HepG2 (cell line): Measurements from ENCODE around the gene PRUNE1. TPM values are rescaled to one million over a fixed set of nuclear protein-coding genes. Genes with fewer than 3 reads are reported as not detected.
A peak's percentile ranks its signal among the peaks of the same experiment; 100 is the strongest.

ENCODE experiments used
- ATAC-seq: fragments of 200-7000 bp; cut with Tn5 transposase; 3 replicates; pipeline ENCODE4 v1.9.1; 2020; ENCODE audit warnings: mild to moderate bottlenecking, moderate library complexity
- BruUV-seq: library from RNA; stranded (reverse); fragments of 400-500 nt; replicated peaks from 2 replicates; lab custom pipeline; 2021; lab: Mats Ljungman, UMichigan
- CTCF ChIA-PET: fragments of 300-600 bp; formaldehyde crosslinking; extraction: SDS; loops from one replicate; lab custom pipeline; 2021; ENCODE audit warnings: low total read pairs, inconsistent platforms, low intra/inter-chr PET ratio; lab: Yijun Ruan, JAX
- POLR2A ChIA-PET: fragments of 350-600 bp; sonication (Branson Sonifier 250); formaldehyde crosslinking; loops from one replicate; lab custom pipeline; 2020; ENCODE audit warnings: antibody characterized with exemption, inconsistent platforms; lab: Yijun Ruan, JAX
- DNase-seq: peaks from one replicate; pipeline ENCODE4 v3.0.0-alpha.2; 2015; ENCODE audit warnings: low spot score
- FAIRE-seq: peaks from 3 replicates; lab custom pipeline; 2011; peaks lifted over from hg19 to GRCh38; lab: Jason Lieb, UNC
- H2AFZ ChIP-seq: one replicate; pipeline ENCODE4 v1.6.1; 2011; ENCODE audit warnings: low read length, inconsistent platforms
- H3K27ac ChIP-seq: fragments of 300-600 bp; 3 replicates; pipeline ENCODE4 v1.8.0; 2011; ENCODE audit warnings: mixed run types, mild to moderate bottlenecking, mixed read lengths, low read length, inconsistent platforms; ENCODE audit not compliant: insufficient read depth; ENCODE audit errors: extremely low read length
- H3K27me3 ChIP-seq, 2 experiments: fragments of 200-600 bp in 1 of 2; 2 replicates in 1 of 2; 3 replicates in 1 of 2; pipeline versions ENCODE4 v1.6.0 to v1.8.0; 2011; ENCODE audit warnings: low read length in 2 of 2, mild to moderate bottlenecking in 2 of 2, moderate library complexity in 2 of 2, inconsistent platforms in 1 of 2; ENCODE audit not compliant: insufficient read depth in 2 of 2, control insufficient read depth in 1 of 2
- H3K36me3 ChIP-seq, 2 experiments: fragments of 200-600 bp in 1 of 2; replicated peaks in 1 of 2; 2 replicates in 1 of 2; 3 replicates in 1 of 2; pipeline versions ENCODE4 v1.5.1 to v1.8.0; 2011; ENCODE audit warnings: low read length in 2 of 2, inconsistent platforms in 1 of 2; ENCODE audit not compliant: insufficient read depth in 2 of 2, control insufficient read depth in 1 of 2
- H3K4me1 ChIP-seq: 2 replicates; pipeline ENCODE4 v1.5.1; 2012; ENCODE audit warnings: low read length, inconsistent platforms; ENCODE audit not compliant: insufficient read depth
- H3K4me2 ChIP-seq: 2 replicates; pipeline ENCODE4 v1.6.0; 2011; ENCODE audit warnings: low read depth, low read length, inconsistent platforms
- H3K4me3 ChIP-seq, 3 experiments: fragments of 200-600 bp in 1 of 3; sonication (generic), shearing (Covaris generic) in 1 of 3; replicated peaks in 1 of 3; 2 replicates each; pipeline ENCODE4 v1.5.1; 2011 to 2016; ENCODE audit warnings: low read length in 3 of 3, inconsistent platforms in 2 of 3, low read depth in 2 of 3, mild to moderate bottlenecking in 2 of 3, control low read depth in 1 of 3, mixed read lengths in 1 of 3; ENCODE audit not compliant: insufficient read depth in 1 of 3
- H3K79me2 ChIP-seq: one replicate; pipeline ENCODE4 v1.6.1; 2011; ENCODE audit warnings: low read length, inconsistent platforms; ENCODE audit not compliant: insufficient read depth
- H3K9ac ChIP-seq: 2 replicates; pipeline ENCODE4 v1.6.0; 2011; ENCODE audit warnings: mild to moderate bottlenecking, low read depth, low read length, inconsistent platforms; ENCODE audit not compliant: insufficient read depth
- H3K9me3 ChIP-seq: 2 replicates; pipeline ENCODE4 v1.5.1; 2012; ENCODE audit warnings: mild to moderate bottlenecking, low read length
- H4K20me1 ChIP-seq: 2 replicates; pipeline ENCODE4 v1.6.0; 2011; ENCODE audit warnings: inconsistent platforms, mild to moderate bottlenecking, low read length, moderate library complexity; ENCODE audit not compliant: insufficient read depth
- ARNT2 ChIP-seq: sonication (generic); formaldehyde crosslinking; IDR thresholded peaks from 2 replicates; pipeline ENCODE4 v1.8.0; 2022; ENCODE audit warnings: mild to moderate bottlenecking, low read depth, missing genetic modification reagents, moderate library complexity
- CREB1 ChIP-seq, 2 experiments: fragments of 450-650 bp in 1 of 2; IDR thresholded peaks; 2 replicates each; pipeline ENCODE4 v1.6.1; 2016 to 2017; ENCODE audit warnings: control low read depth in 1 of 2, mild to moderate bottlenecking in 1 of 2, missing compliant biosample characterization in 1 of 2, missing genetic modification characterization in 1 of 2
- ERF ChIP-seq: IDR thresholded peaks from 2 replicates; pipeline ENCODE4 v1.6.1; 2018; ENCODE audit warnings: missing biosample characterization, missing genetic modification reagents
- HNRNPL ChIP-seq: fragments of 200-400 bp; formaldehyde crosslinking; IDR thresholded peaks from 2 replicates; pipeline ENCODE4 v1.6.1; 2017; ENCODE audit warnings: mild to moderate bottlenecking, low read depth, low read length
- KDM1A ChIP-seq: IDR thresholded peaks from 2 replicates; pipeline ENCODE4 v1.6.1; 2016; ENCODE audit warnings: missing compliant biosample characterization
- KDM6A ChIP-seq: IDR thresholded peaks from 2 replicates; pipeline ENCODE4 v1.6.1; 2016; ENCODE audit warnings: low read depth
- MAZ ChIP-seq, 2 experiments: sonication (generic) in 1 of 2; formaldehyde crosslinking in 1 of 2; IDR thresholded peaks; 2 replicates each; pipeline versions ENCODE4 v1.5.0 to v1.6.1; 2012 to 2020; ENCODE audit warnings: low read depth in 2 of 2, mild to moderate bottlenecking in 2 of 2, borderline replicate concordance in 1 of 2, improper control_type of control experiment in 1 of 2, low read length in 1 of 2, missing genetic modification reagents in 1 of 2, moderate library complexity in 1 of 2
- MYC ChIP-seq: sonication (generic); formaldehyde crosslinking; IDR thresholded peaks from 2 replicates; pipeline ENCODE4 v1.9.0; 2021; ENCODE audit warnings: missing genetic modification reagents, borderline replicate concordance
- NR1H2 ChIP-seq: sonication (generic); formaldehyde crosslinking; IDR thresholded peaks from 2 replicates; pipeline ENCODE4 v1.8.1; 2022; ENCODE audit warnings: low read depth, missing genetic modification reagents, borderline replicate concordance
- RBAK ChIP-seq: sonication (generic); formaldehyde crosslinking; IDR thresholded peaks from 2 replicates; pipeline ENCODE4 v1.5.1; 2020; ENCODE audit warnings: mild to moderate bottlenecking, missing genetic modification reagents
- YY1 ChIP-seq: IDR thresholded peaks from 2 replicates; pipeline ENCODE4 v1.6.1; 2011; ENCODE audit warnings: low read length, low read depth, moderate library complexity, mild to moderate bottlenecking; ENCODE audit not compliant: insufficient read depth, insufficient replicate concordance
- ZFY ChIP-seq: sonication (generic); formaldehyde crosslinking; IDR thresholded peaks from 2 replicates; pipeline ENCODE4 v1.4.0; 2020; ENCODE audit warnings: missing genetic modification reagents
- ZNF333 ChIP-seq: sonication (generic); formaldehyde crosslinking; IDR thresholded peaks from 2 replicates; pipeline ENCODE4 v1.4.0; 2020; ENCODE audit warnings: mild to moderate bottlenecking, missing genetic modification reagents, borderline replicate concordance
- ZNF558 ChIP-seq: sonication (generic); formaldehyde crosslinking; IDR thresholded peaks from 2 replicates; pipeline ENCODE4 v1.9.0; 2022; ENCODE audit warnings: mild to moderate bottlenecking, missing genetic modification reagents, borderline replicate concordance
- ZNF605 ChIP-seq: sonication (generic); formaldehyde crosslinking; IDR thresholded peaks from 2 replicates; pipeline ENCODE4 v1.8.0; 2022; ENCODE audit warnings: mild to moderate bottlenecking, missing genetic modification reagents
- ZSCAN31 ChIP-seq: sonication (generic); formaldehyde crosslinking; IDR thresholded peaks from 2 replicates; pipeline ENCODE4 v1.5.0; 2020; ENCODE audit warnings: low read depth, mild to moderate bottlenecking, missing genetic modification reagents
- WGBS: methylation state at CpG from one replicate; pipeline ENCODE4 v1.1.6; 2017; ENCODE audit warnings: low lambda C conversion rate; 5-methylcytosine and 5-hydroxymethylcytosine counted together
- in situ Hi-C: cut with HindIII; loops from 2 replicates; pipeline ENCODE4 v1.10.0; 2017; ENCODE audit warnings: low pct_unique_long_range_greater_than_20kb; ENCODE audit not compliant: extremely low pct_ligation_motif_present
- intact Hi-C: fragments of 100-400 bp; cut with micrococcal nuclease; formaldehyde crosslinking; loops from one replicate; pipeline ENCODE4 v1.10.0; 2022; ENCODE audit not compliant: unreplicated experiment
- polyA plus RNA-seq, 8 experiments: library from polyadenylated mRNA; depleted of rRNA in 3 of 8; stranded (reverse) in 7 of 8; unstranded in 1 of 8; fragments of >200 nt; fragmentation: Illumina TruSeq in 4 of 8; extraction: Trizol in 4 of 8; gene quantifications; 2 replicates each; pipeline versions ENCODE4 v1.2.1 to v1.2.3, GENCODE V29; 2011 to 2016; ENCODE audit warnings: low read depth in 4 of 8, missing spikeins in 1 of 8, mixed read lengths in 1 of 8; ENCODE audit not compliant: insufficient read depth in 1 of 8
- total RNA-seq, 5 experiments: library from RNA; depleted of rRNA; stranded (reverse); fragments of >200 nt; fragmentation: Illumina TruSeq; extraction: Trizol; gene quantifications; 2 replicates each; pipeline ENCODE4 v1.2.3, GENCODE V29; 2016; ENCODE audit warnings: low read depth in 1 of 5
- TF ChIP-seq, protein P1 (sequence below): sonication (generic); formaldehyde crosslinking; conservative IDR thresholded peaks from 2 replicates; pipeline ENCODE4 v1.4.0; 2020; ENCODE audit warnings: missing genetic modification reagents
- TF ChIP-seq, protein P2 (sequence below): sonication (generic); formaldehyde crosslinking; IDR thresholded peaks from 2 replicates; pipeline ENCODE4 v1.5.0; 2020; ENCODE audit warnings: missing genetic modification reagents, mild to moderate bottlenecking, borderline replicate concordance

The PRUNE1 gene
- total and polyA plus RNA-seq, 2 of the 13 experiments (the other 11 are each of a cell fraction or from before 2014, with no cell fraction given), result 19.0 to 31.9 TPM

DNA sequence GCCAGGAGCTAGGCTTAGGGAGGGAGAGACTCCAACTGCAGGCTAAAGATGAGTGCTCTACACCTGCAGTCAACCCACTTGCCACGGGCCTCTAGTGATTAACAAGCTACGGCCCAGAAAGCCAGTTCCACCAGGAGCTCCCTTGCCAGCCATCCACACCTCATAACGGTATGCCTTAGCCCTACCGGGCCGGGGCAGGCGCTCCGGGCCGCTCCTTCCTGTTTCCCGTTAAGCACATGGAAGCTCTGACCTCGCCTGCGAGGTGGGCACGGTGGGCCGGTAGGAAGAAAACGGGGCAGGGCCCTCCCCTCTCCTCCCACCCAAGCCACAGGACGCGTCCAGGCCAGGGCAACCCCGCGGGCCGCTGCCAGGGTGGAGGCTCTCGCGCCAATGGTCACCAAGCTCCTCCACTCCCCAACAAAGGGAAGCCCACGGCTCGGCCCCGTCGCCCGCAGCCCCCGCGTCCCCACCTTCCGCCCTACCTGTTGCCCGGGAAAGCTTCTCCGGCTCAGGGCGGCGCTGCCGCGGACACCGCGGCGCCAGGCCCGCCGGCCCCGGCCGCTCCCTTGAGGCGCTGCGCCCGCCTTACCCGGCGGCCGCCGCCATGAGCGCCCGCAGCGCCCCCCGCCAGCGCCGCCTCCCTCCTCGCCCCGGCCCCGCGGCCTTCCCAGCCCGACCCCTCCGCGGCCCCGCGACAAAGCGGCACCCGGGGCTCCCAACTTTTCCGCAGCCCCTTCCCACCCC lies 34.2 kb upstream of the PRUNE1 start:
- in situ Hi-C loops (no loop called here), intact Hi-C loops (loop anchor here (5.0 kb wide), 1 partner anchor 33 kb away; the partner anchor contains the start of genes MINDY1 and PRUNE1)
- Histone ChIP-seq H4K20me1 (peaks cover 18% of the 10 kb centered on the region), H3K9me3 (no peaks in the 10 kb centered on the region), H3K4me2 (peak overlapping the region; percentile 98), H3K27me3 (no peaks in the 10 kb centered on the region; a peak in 1 of 5 replicates), H3K4me3 (peak overlapping the region; percentile 71 to 95 (median 89)), H3K79me2 (peaks cover 54% of the 10 kb centered on the region), H2AFZ (no peak overlapping the region), H3K27ac (peak overlapping the region; percentile 96), H3K4me1 (peaks cover 79% of the 10 kb centered on the region), H3K9ac (peak overlapping the region; percentile 97), H3K36me3 (0 out of 5 replicates have a peak, but pooled peaks cover 0 to 4% of the 10 kb centered on the region in 2 experiments)
- ChIA-PET CTCF (no interaction called here), POLR2A (interaction anchor here (0.5 to 10.3 kb wide), 11 partner anchors 7 to 367 kb away, joined by 3 to 114 read pairs (median 4); partner anchors contain the start of genes ANXA9 and MINDY1)
- no peak for FAIRE-seq
- no peak for DNase-seq
- ATAC-seq, result no peak
- BruUV-seq, result no TSS peak
- 0% methylated on average over 4 of the region's 67 CpGs for WGBS
- peak; percentile 58 for TF ChIP-seq MYC (CRISPR knock-in tag)
- peak; percentile 46; the same call in 1 of the 2 replicates for TF ChIP-seq ZFY (CRISPR knock-in tag)
- TF ChIP-seq ZSCAN31 (CRISPR knock-in tag), result 0 out of 2 replicates have a peak, but pooled peaks have one; percentile 30
- 0 out of 2 replicates have a peak, but pooled peaks have one; percentile 24 for TF ChIP-seq ZNF605 (CRISPR knock-in tag)
- no peak for TF ChIP-seq NR1H2 (CRISPR knock-in tag)
- TF ChIP-seq ZNF333 (CRISPR knock-in tag), result 0 out of 2 replicates have a peak, but pooled peaks have one; percentile 29
- TF ChIP-seq YY1, result peak; percentile 58
- TF ChIP-seq KDM6A (CRISPR knock-in tag), result no peak
- no peak for TF ChIP-seq ERF (CRISPR knock-in tag)
- TF ChIP-seq MAZ (IDR thresholded peaks at IDR 0.05; ENCODE audit: borderline replicate concordance, low read depth, low read length), result no peak
- TF ChIP-seq MAZ (CRISPR knock-in tag; IDR thresholded peaks at IDR 0.05; ENCODE audit: low read depth), result 0 out of 2 replicates have a peak, but pooled peaks have one; percentile 53
- TF ChIP-seq ARNT2, result 0 out of 2 replicates have a peak, but pooled peaks have one; percentile 6
- no peak for TF ChIP-seq KDM1A (CRISPR knock-in tag)
- TF ChIP-seq ZNF558, result 0 out of 2 replicates have a peak, but pooled peaks have one; percentile 10
- no peak for TF ChIP-seq RBAK (CRISPR knock-in tag)
- 0 out of 2 replicates have a peak, but pooled peaks have one; percentile 27 for TF ChIP-seq HNRNPL
- TF ChIP-seq CREB1 (IDR thresholded peaks at IDR 0.05), result no peak
- TF ChIP-seq CREB1 (CRISPR knock-in tag; IDR thresholded peaks at IDR 0.05), result no peak
- TF ChIP-seq, protein P1, sequence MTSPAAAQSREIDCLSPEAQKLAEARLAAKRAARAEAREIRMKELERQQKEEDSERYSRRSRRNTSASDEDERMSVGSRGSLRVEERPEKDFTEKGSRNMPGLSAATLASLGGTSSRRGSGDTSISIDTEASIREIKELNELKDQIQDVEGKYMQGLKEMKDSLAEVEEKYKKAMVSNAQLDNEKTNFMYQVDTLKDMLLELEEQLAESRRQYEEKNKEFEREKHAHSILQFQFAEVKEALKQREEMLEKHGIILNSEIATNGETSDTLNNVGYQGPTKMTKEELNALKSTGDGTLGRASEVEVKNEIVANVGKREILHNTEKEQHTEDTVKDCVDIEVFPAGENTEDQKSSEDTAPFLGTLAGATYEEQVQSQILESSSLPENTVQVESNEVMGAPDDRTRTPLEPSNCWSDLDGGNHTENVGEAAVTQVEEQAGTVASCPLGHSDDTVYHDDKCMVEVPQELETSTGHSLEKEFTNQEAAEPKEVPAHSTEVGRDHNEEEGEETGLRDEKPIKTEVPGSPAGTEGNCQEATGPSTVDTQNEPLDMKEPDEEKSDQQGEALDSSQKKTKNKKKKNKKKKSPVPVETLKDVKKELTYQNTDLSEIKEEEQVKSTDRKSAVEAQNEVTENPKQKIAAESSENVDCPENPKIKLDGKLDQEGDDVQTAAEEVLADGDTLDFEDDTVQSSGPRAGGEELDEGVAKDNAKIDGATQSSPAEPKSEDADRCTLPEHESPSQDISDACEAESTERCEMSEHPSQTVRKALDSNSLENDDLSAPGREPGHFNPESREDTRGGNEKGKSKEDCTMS (CRISPR knock-in tag), result no peak
- TF ChIP-seq, protein P2, sequence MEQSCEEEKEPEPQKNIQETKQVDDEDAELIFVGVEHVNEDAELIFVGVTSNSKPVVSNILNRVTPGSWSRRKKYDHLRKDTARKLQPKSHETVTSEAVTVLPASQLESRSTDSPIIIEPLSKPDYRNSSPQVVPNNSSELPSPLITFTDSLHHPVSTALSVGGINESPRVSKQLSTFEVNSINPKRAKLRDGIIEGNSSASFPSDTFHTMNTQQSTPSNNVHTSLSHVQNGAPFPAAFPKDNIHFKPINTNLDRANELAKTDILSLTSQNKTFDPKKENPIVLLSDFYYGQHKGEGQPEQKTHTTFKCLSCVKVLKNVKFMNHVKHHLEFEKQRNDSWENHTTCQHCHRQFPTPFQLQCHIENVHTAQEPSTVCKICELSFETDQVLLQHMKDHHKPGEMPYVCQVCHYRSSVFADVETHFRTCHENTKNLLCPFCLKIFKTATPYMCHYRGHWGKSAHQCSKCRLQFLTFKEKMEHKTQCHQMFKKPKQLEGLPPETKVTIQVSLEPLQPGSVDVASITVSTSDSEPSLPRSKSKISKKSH (CRISPR knock-in tag), result 0 out of 2 replicates have a peak, but pooled peaks have one; percentile 38
